Parathyroid adenoma (tissue), 2 donors: ENCODE data around the gene SIK3.

Experiments
- H2AFZ ChIP-seq: fragments of 300-600 bp; sonication (generic); one replicate; pipeline ENCODE4 v1.7.0; 2017; ENCODE audit warnings: antibody characterized with exemption, mild to moderate bottlenecking
- H3K27ac ChIP-seq: fragments of 300-600 bp; sonication (generic); one replicate; pipeline ENCODE4 v1.7.0; 2017
- H3K27me3 ChIP-seq: fragments of 300-600 bp; sonication (generic); one replicate; pipeline ENCODE4 v1.7.0; 2017; ENCODE audit warnings: low read length; ENCODE audit not compliant: control insufficient read depth, insufficient read depth
- H3K36me3 ChIP-seq: fragments of 300-600 bp; sonication (generic); one replicate; pipeline ENCODE4 v1.7.0; 2017; ENCODE audit warnings: low read length; ENCODE audit not compliant: control insufficient read depth, insufficient read depth
- H3K4me1 ChIP-seq: fragments of 300-600 bp; sonication (generic); one replicate; pipeline ENCODE4 v1.7.0; 2017; ENCODE audit warnings: control low read depth
- H3K4me2 ChIP-seq: fragments of 300-600 bp; sonication (generic); one replicate; pipeline ENCODE4 v1.7.0; 2017; ENCODE audit warnings: low read length
- H3K4me3 ChIP-seq: fragments of 300-600 bp; sonication (generic); one replicate; pipeline ENCODE4 v1.7.0; 2017; ENCODE audit warnings: low read depth, low read length
- H3K79me2 ChIP-seq: fragments of 300-600 bp; sonication (generic); one replicate; pipeline ENCODE4 v1.7.0; 2017; ENCODE audit warnings: control low read depth
- H3K9ac ChIP-seq: fragments of 300-600 bp; sonication (generic); one replicate; pipeline ENCODE4 v1.7.0; 2017; ENCODE audit warnings: mild to moderate bottlenecking
- H3K9me3 ChIP-seq: fragments of 300-600 bp; sonication (generic); one replicate; pipeline ENCODE4 v1.7.0; 2017; ENCODE audit warnings: low read length; ENCODE audit not compliant: control insufficient read depth
- CTCF ChIP-seq: fragments of 300-600 bp; sonication (generic); IDR thresholded peaks from one replicate; pipeline ENCODE4 v1.7.0; 2017; ENCODE audit warnings: antibody characterized with exemption, mild to moderate bottlenecking
- donor health status: primary hyperparathyroidism.

The SIK3 gene

DNA sequence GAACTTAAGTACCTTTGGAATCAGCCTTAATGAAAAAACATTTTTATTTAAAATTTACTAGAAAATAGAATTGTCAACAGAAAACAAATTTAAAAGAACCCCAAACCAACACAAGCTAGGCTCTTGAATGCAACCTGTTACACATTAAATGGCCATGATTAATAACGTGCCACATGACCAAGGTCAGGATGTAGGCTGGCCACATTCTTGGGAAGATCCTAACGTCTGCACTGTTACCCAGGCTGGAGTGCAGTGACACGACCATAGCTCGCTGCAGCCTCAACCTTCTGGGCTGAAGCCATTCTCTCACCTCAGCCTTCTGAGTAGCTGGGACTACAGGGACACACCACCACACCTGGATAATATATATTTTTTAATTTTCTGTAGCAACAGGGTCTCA, 134.4 kb downstream of the SIK3 start:
- TF ChIP-seq CTCF = no peak
- Histone ChIP-seq H2AFZ (no peak overlapping the region), H3K27ac (no peak overlapping the region), H3K4me1 (peaks cover 7% of the 10 kb centered on the region), H3K9me3 (no peaks in the 10 kb centered on the region), H3K4me2 (no peak overlapping the region), H3K27me3 (no peaks in the 10 kb centered on the region), H3K4me3 (no peak overlapping the region), H3K9ac (no peak overlapping the region), H3K79me2 (peaks cover 4% of the 10 kb centered on the region), H3K36me3 (no peaks in the 10 kb centered on the region)

DNA sequence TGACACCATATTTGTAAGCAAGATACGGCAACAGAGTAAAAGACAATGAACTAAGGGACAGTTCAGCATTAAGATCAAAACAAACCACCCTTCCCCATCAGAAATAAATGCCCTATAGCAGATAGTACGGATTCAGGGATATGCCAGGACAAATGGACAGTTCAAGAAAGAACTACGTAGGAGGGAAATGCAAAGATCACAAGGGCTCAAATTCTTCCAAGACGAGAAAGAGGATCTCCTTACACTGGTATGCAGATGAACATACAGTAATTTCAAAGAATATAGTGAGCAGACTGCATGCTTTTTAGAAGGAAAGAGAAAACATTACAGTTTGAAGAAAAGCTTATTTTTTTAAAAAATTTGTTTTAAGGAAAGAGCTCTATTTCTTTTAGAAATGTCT, 136.1 kb downstream of the SIK3 start:
- no peaks in the 10 kb centered on the region for H3K36me3 ChIP-seq
- H3K9ac ChIP-seq = no peak overlapping the region
- H3K4me2 ChIP-seq = no peak overlapping the region
- TF ChIP-seq CTCF = no peak
- peaks cover 4% of the 10 kb centered on the region for H3K79me2 ChIP-seq
- peaks cover 7% of the 10 kb centered on the region for H3K4me1 ChIP-seq
- no peaks in the 10 kb centered on the region for H3K9me3 ChIP-seq
- H3K27me3 ChIP-seq = no peaks in the 10 kb centered on the region
- H3K4me3 ChIP-seq = no peak overlapping the region
- H3K27ac ChIP-seq = no peak overlapping the region
- no peak overlapping the region for H2AFZ ChIP-seq

DNA sequence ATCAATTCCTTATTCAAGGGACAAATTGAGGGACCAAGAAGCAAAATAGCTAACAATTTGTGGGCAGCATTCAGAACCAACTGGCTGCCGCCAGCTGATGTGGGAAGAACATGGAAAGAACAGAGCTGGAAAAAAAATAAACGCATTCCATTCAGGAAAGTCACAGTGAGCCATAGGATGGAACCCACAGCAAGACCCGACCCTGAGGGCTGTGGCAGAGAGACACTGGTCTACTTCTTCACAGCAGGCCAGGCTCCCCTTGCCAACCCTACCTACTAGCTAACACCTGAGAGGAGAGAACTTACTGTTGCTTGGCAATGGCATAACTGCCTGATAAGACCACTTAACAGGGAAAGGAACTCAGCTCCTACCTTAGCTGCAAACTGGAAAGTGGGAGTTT, 137.3 kb downstream of the SIK3 start:
- no peaks in the 10 kb centered on the region for H3K9me3 ChIP-seq
- peaks cover 4% of the 10 kb centered on the region for H3K79me2 ChIP-seq
- H3K4me1 ChIP-seq = peaks cover 7% of the 10 kb centered on the region
- no peaks in the 10 kb centered on the region for H3K36me3 ChIP-seq
- H3K4me2 ChIP-seq = no peak overlapping the region
- no peak overlapping the region for H3K9ac ChIP-seq
- H3K27me3 ChIP-seq = no peaks in the 10 kb centered on the region
- no peak for TF ChIP-seq CTCF
- H3K27ac ChIP-seq = no peak overlapping the region
- no peak overlapping the region for H2AFZ ChIP-seq
- no peak overlapping the region for H3K4me3 ChIP-seq

DNA sequence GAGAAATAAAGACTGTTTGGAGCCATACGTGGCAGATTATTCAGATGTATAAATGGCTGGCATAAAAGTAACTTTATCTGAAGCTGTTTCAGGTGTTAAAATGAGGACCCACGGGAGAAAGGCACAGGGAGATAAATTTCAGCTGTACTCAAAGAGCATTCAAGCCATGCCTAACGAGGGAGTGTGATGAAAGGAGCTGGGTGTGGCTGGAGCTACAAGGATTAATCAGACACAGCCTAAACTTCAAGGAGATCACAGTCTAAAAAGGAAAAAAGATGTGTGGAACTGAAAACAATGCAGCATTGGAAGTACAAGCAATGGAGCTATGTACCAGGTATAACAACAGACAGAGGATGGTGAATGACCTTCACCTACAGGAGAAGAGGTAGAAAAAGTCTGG, 140.0 kb downstream of the SIK3 start:
- Histone ChIP-seq H3K27me3 (no peaks in the 10 kb centered on the region), H3K9ac (no peak overlapping the region), H3K4me2 (no peak overlapping the region), H3K36me3 (no peaks in the 10 kb centered on the region), H3K9me3 (no peaks in the 10 kb centered on the region), H3K4me1 (peaks cover 7% of the 10 kb centered on the region), H2AFZ (no peak overlapping the region), H3K79me2 (no peaks in the 10 kb centered on the region), H3K27ac (no peak overlapping the region), H3K4me3 (no peak overlapping the region)
- TF ChIP-seq CTCF = no peak

GRCh38 chr11:116955949-116956348, 142.3 kb downstream of the SIK3 start:
- no peaks in the 10 kb centered on the region for H3K27me3 ChIP-seq
- no peak overlapping the region for H3K4me3 ChIP-seq
- no peak overlapping the region for H3K4me2 ChIP-seq
- no peaks in the 10 kb centered on the region for H3K4me1 ChIP-seq
- TF ChIP-seq CTCF = no peak
- H2AFZ ChIP-seq = no peak overlapping the region
- no peaks in the 10 kb centered on the region for H3K9me3 ChIP-seq
- H3K36me3 ChIP-seq = no peaks in the 10 kb centered on the region
- H3K79me2 ChIP-seq = no peaks in the 10 kb centered on the region
- H3K9ac ChIP-seq = no peak overlapping the region
- H3K27ac ChIP-seq = no peak overlapping the region
